OCI-LY1 (cell line): ENCODE results near the gene POLRMT.

ENCODE experiments used
- H2AFZ ChIP-seq: fragments of 200-600 bp; sonication (generic), shearing (Covaris generic); 2 replicates; pipeline ENCODE4 v1.6.0; 2014; ENCODE audit warnings: antibody characterized with exemption, mild to moderate bottlenecking, low read length
- H3F3A ChIP-seq: fragments of 200-600 bp; sonication (generic), shearing (Covaris generic); 2 replicates; pipeline ENCODE4 v1.6.0; 2014; ENCODE audit warnings: mild to moderate bottlenecking, antibody characterized with exemption, low read length, moderate library complexity; ENCODE audit not compliant: insufficient read depth
- H3K27ac ChIP-seq: fragments of 200-600 bp; sonication (generic); 2 replicates; pipeline ENCODE4 v1.5.1; 2014; ENCODE audit warnings: low read length, mixed run types, mild to moderate bottlenecking, low read depth; ENCODE audit not compliant: poor library complexity, severe bottlenecking
- H3K27me3 ChIP-seq: fragments of 200-600 bp; sonication (generic); 2 replicates; pipeline ENCODE4 v1.6.0; 2014; ENCODE audit warnings: antibody characterized with exemption, mild to moderate bottlenecking, low read length, moderate library complexity; ENCODE audit not compliant: insufficient read depth
- H3K36me3 ChIP-seq: fragments of 200-600 bp; sonication (generic); 2 replicates; pipeline ENCODE4 v1.6.1; 2014; ENCODE audit warnings: mild to moderate bottlenecking, antibody characterized with exemption, low read length, moderate library complexity, mixed read lengths; ENCODE audit not compliant: insufficient read depth
- H3K4me1 ChIP-seq: fragments of 200-600 bp; sonication (generic); 2 replicates; pipeline ENCODE4 v1.5.1; 2014; ENCODE audit warnings: mild to moderate bottlenecking, low read length, moderate library complexity; ENCODE audit not compliant: insufficient read depth, severe bottlenecking
- H3K4me2 ChIP-seq: fragments of 200-600 bp; sonication (generic), shearing (Covaris generic); 2 replicates; pipeline ENCODE4 v1.6.1; 2014; ENCODE audit warnings: low read length
- H3K4me3 ChIP-seq: fragments of 200-600 bp; sonication (generic); 2 replicates; pipeline ENCODE4 v1.5.1; 2014; ENCODE audit warnings: low read length, low read depth, mild to moderate bottlenecking, mixed read lengths; ENCODE audit not compliant: poor library complexity, severe bottlenecking
- H3K79me2 ChIP-seq: fragments of 200-600 bp; shearing (Covaris generic); 2 replicates; pipeline ENCODE4 v1.6.1; 2016; ENCODE audit warnings: mixed run types, low read length, mixed read lengths; ENCODE audit not compliant: insufficient read depth
- H3K9ac ChIP-seq: fragments of 200-600 bp; sonication (generic), shearing (Covaris generic); 2 replicates; pipeline ENCODE4 v1.6.1; 2014; ENCODE audit warnings: mild to moderate bottlenecking, low read length, mixed read lengths
- H3K9me2 ChIP-seq: fragments of 200-600 bp; sonication (generic), shearing (Covaris generic); 2 replicates; pipeline ENCODE4 v1.6.1; 2014; ENCODE audit warnings: low read depth, mild to moderate bottlenecking, low read length, mixed read lengths
- H3K9me3 ChIP-seq: fragments of 200-600 bp; shearing (Covaris generic); 2 replicates; pipeline ENCODE4 v1.6.1; 2014; ENCODE audit warnings: low read length, mixed read lengths
- H4K20me1 ChIP-seq: fragments of 200-600 bp; sonication (generic), shearing (Covaris generic); 2 replicates; pipeline ENCODE4 v1.6.0; 2016; ENCODE audit warnings: mild to moderate bottlenecking, low read length; ENCODE audit not compliant: insufficient read depth
- CTCF ChIP-seq: fragments of 200-600 bp; sonication (generic), shearing (Covaris generic); IDR thresholded peaks from 2 replicates; pipeline ENCODE4 v1.5.1; 2017; ENCODE audit warnings: mild to moderate bottlenecking, antibody characterized with exemption, low read length, moderate library complexity, mixed read lengths
- EZH2 ChIP-seq: fragments of 200-600 bp; sonication (generic), shearing (Covaris generic); IDR thresholded peaks from 2 replicates; pipeline ENCODE4 v1.8.0; 2017; ENCODE audit warnings: borderline replicate concordance, mixed run types, mild to moderate bottlenecking, antibody characterized with exemption, low read length, moderate library complexity, mixed read lengths

The POLRMT gene

GRCh38 chr19:625257-625656 lies 8.1 kb downstream of the POLRMT start:
- TF ChIP-seq EZH2 (no peak), CTCF (no peak)
- Histone ChIP-seq H3K9ac (no peak overlapping the region), H3K9me3 (no peaks in the 10 kb centered on the region), H3F3A (no peaks in the 10 kb centered on the region), H3K79me2 (no peaks in the 10 kb centered on the region), H3K4me1 (no peaks in the 10 kb centered on the region), H4K20me1 (no peaks in the 10 kb centered on the region), H3K36me3 (peaks cover 73% of the 10 kb centered on the region), H3K27ac (no peak overlapping the region), H3K4me2 (no peak overlapping the region), H2AFZ (no peak overlapping the region), H3K4me3 (no peak overlapping the region), H3K9me2 (no peaks in the 10 kb centered on the region), H3K27me3 (no peaks in the 10 kb centered on the region)

GRCh38 chr19:624433-625109 lies 8.8 kb downstream of the POLRMT start:
- Histone ChIP-seq H2AFZ (no peak overlapping the region), H3K79me2 (no peaks in the 10 kb centered on the region), H3K4me2 (no peak overlapping the region), H3K36me3 (peaks cover 73% of the 10 kb centered on the region), H3K4me3 (no peak overlapping the region), H3K27me3 (no peaks in the 10 kb centered on the region), H3K4me1 (no peaks in the 10 kb centered on the region), H4K20me1 (no peaks in the 10 kb centered on the region), H3K27ac (no peak overlapping the region), H3F3A (no peaks in the 10 kb centered on the region), H3K9me2 (no peaks in the 10 kb centered on the region), H3K9me3 (no peaks in the 10 kb centered on the region), H3K9ac (no peak overlapping the region)
- TF ChIP-seq EZH2 (no peak), CTCF (no peak)

- no peak overlapping the region for H3K4me2 ChIP-seq
- no peaks in the 10 kb centered on the region for H3K27me3 ChIP-seq
- H4K20me1 ChIP-seq = no peaks in the 10 kb centered on the region
- no peak overlapping the region for H2AFZ ChIP-seq
- H3K9me2 ChIP-seq = no peaks in the 10 kb centered on the region
- no peak overlapping the region for H3K9ac ChIP-seq
- no peaks in the 10 kb centered on the region for H3F3A ChIP-seq
- H3K36me3 ChIP-seq = peaks cover 73% of the 10 kb centered on the region
- H3K79me2 ChIP-seq = no peaks in the 10 kb centered on the region
- H3K27ac ChIP-seq = no peak overlapping the region
- TF ChIP-seq CTCF (no peak), EZH2 (no peak)
- H3K9me3 ChIP-seq = no peaks in the 10 kb centered on the region
- H3K4me3 ChIP-seq = no peak overlapping the region
- no peaks in the 10 kb centered on the region for H3K4me1 ChIP-seq
Observed at GRCh38 chr19:623974-624373, 9.4 kb downstream of the POLRMT start.
